ENCODE results near the gene RAB8A. TPM values are rescaled to one million over a fixed set of nuclear protein-coding genes. Genes with fewer than 3 reads are reported as not detected.
"Not testable (repeated sequence)": the region's sequence is repeated elsewhere in the genome, so short reads cannot be mapped to it uniquely, and the experiment has no call there.

The RAB8A gene
- total RNA-seq, 5 donors from 2014 or later (not counting 1 experiment from before 2014, with no cell fraction given): 67.0 to 84.5 (median 71.7) TPM

- H3K27me3 Mint-ChIP-seq; H3K27ac ChIP-seq (ENCODE audit: low read length); DNase-seq; H3K9me3 Mint-ChIP-seq; ATAC-seq (replicated peaks in 1 of 4); H3K27me3 ChIP-seq (replicated peaks in 1 of 2; ENCODE audit: control insufficient read depth in 2 of 2, extremely low read depth in 1 of 2, insufficient read depth in 2 of 2, low read length in 1 of 2); H3K4me3 ChIP-seq (ENCODE audit: control insufficient read depth in 1 of 2, extremely low read depth in 1 of 2, low read length in 1 of 2); H3K9me3 ChIP-seq: not testable (repeated sequence)
- Mint-ChIP-seq H3K4me3 (peak overlapping the region in 1 of 3 donors; percentile 20), H3K36me3 (peaks cover 49% of the 10 kb centered on the region), H3K27ac (peak overlapping the region; percentile 52 to 58), H3K4me1 (peaks cover 42 to 48% (median 47%) of the 10 kb centered on the region in 3 donors)
- Histone ChIP-seq H3K4me1 (ENCODE audit: control insufficient read depth in 1 of 2, extremely low read depth in 1 of 2, insufficient read depth in 2 of 2, low read length in 2 of 2) (peaks cover 21 to 51% of the 10 kb centered on the region in 2 experiments), H3K36me3 (ENCODE audit: control insufficient read depth in 2 of 2, extremely low read depth in 1 of 2, insufficient read depth in 1 of 2, low read length in 1 of 2) (peaks cover 10 to 89% of the 10 kb centered on the region in 2 donors)
- ChIA-PET POLR2A (interaction anchor here in 1 of 2 donors (0.7 kb wide), 1 partner anchor 31 kb away, joined by 4 read pairs; no protein-coding TSS in a partner anchor), CTCF (interaction anchor here in 1 of 2 donors (1.1 to 1.9 kb wide), 6 partner anchors 9 to 36 kb away, joined by 3 to 13 read pairs (median 5); partner anchors contain the start of gene RAB8A)
- WGBS (ENCODE audit: insufficient coverage): 94% methylated on average over 11 of the region's 11 CpGs
Observed at GRCh38 chr19:16087404-16087803, 24.3 kb upstream of the RAB8A start.

DNA sequence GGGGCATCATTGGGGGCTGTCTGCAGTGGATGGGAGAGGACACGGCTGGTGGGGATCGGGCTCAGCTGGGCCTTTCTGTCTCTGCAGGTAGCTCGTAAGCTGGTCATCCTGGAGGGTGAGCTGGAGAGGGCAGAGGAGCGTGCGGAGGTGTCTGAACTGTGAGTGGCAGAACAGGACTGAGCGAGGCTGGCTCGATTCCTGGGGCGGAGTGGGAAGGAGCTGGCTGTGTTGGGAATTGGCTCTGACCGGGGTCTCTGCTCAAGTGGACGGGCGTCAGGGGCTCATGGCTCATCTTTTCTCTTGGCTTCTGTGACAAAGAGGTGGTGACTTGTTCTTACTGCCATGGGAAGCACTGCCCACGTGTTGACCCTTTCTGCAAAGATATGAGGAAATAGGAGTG is 23.7 kb upstream of the RAB8A start:
- Mint-ChIP-seq H3K27me3 (no peaks in the 10 kb centered on the region), H3K9me3 (no peaks in the 10 kb centered on the region), H3K27ac (peak overlapping the region; percentile 52 to 58), H3K4me1 (peaks cover 41 to 45% (median 42%) of the 10 kb centered on the region in 3 donors), H3K4me3 (peak overlapping the region in 1 of 3 donors; percentile 20), H3K36me3 (peaks cover 51% of the 10 kb centered on the region)
- H3K9me3 ChIP-seq: no peaks in the 10 kb centered on the region
- no peak overlapping the region for H3K27ac ChIP-seq (ENCODE audit: low read length)
- no peak overlapping the region for H3K4me3 ChIP-seq (ENCODE audit: control insufficient read depth in 1 of 2, extremely low read depth in 1 of 2, low read length in 1 of 2)
- no peak for ATAC-seq (replicated peaks in 1 of 4)
- ChIA-PET POLR2A (interaction anchor here in 1 of 2 donors (0.7 kb wide), 1 partner anchor 30 kb away, joined by 4 read pairs; no protein-coding TSS in a partner anchor), CTCF (no interaction called here)
- no peak for DNase-seq
- 98% methylated on average over 12 of the region's 12 CpGs for whole genome bisulfite sequencing (ENCODE audit: insufficient coverage)
- peaks cover 21 to 48% of the 10 kb centered on the region in 2 experiments for H3K4me1 ChIP-seq (ENCODE audit: control insufficient read depth in 1 of 2, extremely low read depth in 1 of 2, insufficient read depth in 2 of 2, low read length in 2 of 2)
- no peaks in the 10 kb centered on the region for H3K27me3 ChIP-seq (replicated peaks in 1 of 2; ENCODE audit: control insufficient read depth in 2 of 2, extremely low read depth in 1 of 2, insufficient read depth in 2 of 2, low read length in 1 of 2)
- peaks cover 10 to 89% of the 10 kb centered on the region in 2 donors for H3K36me3 ChIP-seq (ENCODE audit: control insufficient read depth in 2 of 2, extremely low read depth in 1 of 2, insufficient read depth in 1 of 2, low read length in 1 of 2)

GRCh38 chr19:16088351-16089009 is 23.2 kb upstream of the RAB8A start:
- Histone ChIP-seq H3K4me1 (ENCODE audit: control insufficient read depth in 1 of 2, extremely low read depth in 1 of 2, insufficient read depth in 2 of 2, low read length in 2 of 2) (peaks cover 21 to 45% of the 10 kb centered on the region in 2 experiments), H3K36me3 (ENCODE audit: control insufficient read depth in 2 of 2, extremely low read depth in 1 of 2, insufficient read depth in 1 of 2, low read length in 1 of 2) (peaks cover 10 to 89% of the 10 kb centered on the region in 2 donors), H3K27ac (ENCODE audit: low read length) (no peak overlapping the region), H3K4me3 (ENCODE audit: control insufficient read depth in 1 of 2, extremely low read depth in 1 of 2, low read length in 1 of 2) (no peak overlapping the region), H3K27me3 (replicated peaks in 1 of 2; ENCODE audit: control insufficient read depth in 2 of 2, extremely low read depth in 1 of 2, insufficient read depth in 2 of 2, low read length in 1 of 2) (no peaks in the 10 kb centered on the region), H3K9me3 (no peaks in the 10 kb centered on the region)
- DNase-seq: no peak
- H3K4me1 Mint-ChIP-seq: peaks cover 38 to 50% (median 40%) of the 10 kb centered on the region in 3 donors
- no peaks in the 10 kb centered on the region for H3K9me3 Mint-ChIP-seq
- WGBS (ENCODE audit: insufficient coverage): 97% methylated on average over 12 of the region's 17 CpGs
- no peak overlapping the region for H3K4me3 Mint-ChIP-seq
- H3K27ac Mint-ChIP-seq: peak overlapping the region; percentile 58 to 77
- ATAC-seq (replicated peaks in 1 of 4): no peak
- POLR2A ChIA-PET: no interaction called here
- H3K27me3 Mint-ChIP-seq: no peaks in the 10 kb centered on the region
- peaks cover 52% of the 10 kb centered on the region for H3K36me3 Mint-ChIP-seq
- CTCF ChIA-PET: interaction anchor here (0.6 to 1.6 kb wide), 2 partner anchors 21 to 58 kb away, joined by 4 to 5 read pairs; no protein-coding TSS in a partner anchor

GRCh38 chr19:16089010-16089846 is 22.5 kb upstream of the RAB8A start:
- Mint-ChIP-seq H3K27me3 (no peaks in the 10 kb centered on the region), H3K4me1 (peaks cover 41 to 50% (median 41%) of the 10 kb centered on the region in 3 donors), H3K36me3 (peaks cover 52% of the 10 kb centered on the region), H3K9me3 (no peaks in the 10 kb centered on the region), H3K4me3 (no peak overlapping the region), H3K27ac (peak overlapping the region; percentile 66)
- Histone ChIP-seq H3K36me3 (ENCODE audit: control insufficient read depth in 2 of 2, extremely low read depth in 1 of 2, insufficient read depth in 1 of 2, low read length in 1 of 2) (peaks cover 8 to 90% of the 10 kb centered on the region in 2 donors), H3K27me3 (replicated peaks in 1 of 2; ENCODE audit: control insufficient read depth in 2 of 2, extremely low read depth in 1 of 2, insufficient read depth in 2 of 2, low read length in 1 of 2) (no peaks in the 10 kb centered on the region), H3K4me1 (ENCODE audit: control insufficient read depth in 1 of 2, extremely low read depth in 1 of 2, insufficient read depth in 2 of 2, low read length in 2 of 2) (peaks cover 20 to 42% of the 10 kb centered on the region in 2 experiments), H3K27ac (ENCODE audit: low read length) (no peak overlapping the region), H3K9me3 (no peaks in the 10 kb centered on the region), H3K4me3 (ENCODE audit: control insufficient read depth in 1 of 2, extremely low read depth in 1 of 2, low read length in 1 of 2) (no peak overlapping the region)
- CTCF ChIA-PET: interaction anchor here (0.6 to 1.6 kb wide), 3 partner anchors 22 to 58 kb away, joined by 4 to 5 read pairs (median 4); no protein-coding TSS in a partner anchor
- WGBS (ENCODE audit: insufficient coverage): 94% methylated on average over 7 of the region's 10 CpGs
- DNase-seq (no peak), ATAC-seq (replicated peaks in 1 of 4) (no peak)
- POLR2A ChIA-PET: interaction anchor here in 1 of 2 donors (0.6 kb wide), 1 partner anchor 63 kb away, joined by 3 read pairs; no protein-coding TSS in a partner anchor

- Mint-ChIP-seq H3K27me3 (no peaks in the 10 kb centered on the region), H3K9me3 (no peaks in the 10 kb centered on the region), H3K4me1 (peaks cover 35 to 43% (median 36%) of the 10 kb centered on the region in 3 donors), H3K4me3 (no peak overlapping the region), H3K27ac (peak overlapping the region in 1 of 2 donors; percentile 37), H3K36me3 (peaks cover 49% of the 10 kb centered on the region)
- ATAC-seq (replicated peaks in 1 of 4) (no peak), DNase-seq (no peak)
- CTCF ChIA-PET: no interaction called here
- peaks cover 17 to 97% of the 10 kb centered on the region in 2 donors for H3K36me3 ChIP-seq (ENCODE audit: control insufficient read depth in 2 of 2, extremely low read depth in 1 of 2, insufficient read depth in 1 of 2, low read length in 1 of 2)
- POLR2A ChIA-PET: no interaction called here
- WGBS (ENCODE audit: insufficient coverage): 100% methylated on average over 3 of the region's 13 CpGs
- no peak overlapping the region for H3K27ac ChIP-seq (ENCODE audit: low read length)
- H3K9me3 ChIP-seq: no peaks in the 10 kb centered on the region
- H3K4me1 ChIP-seq (ENCODE audit: control insufficient read depth in 1 of 2, extremely low read depth in 1 of 2, insufficient read depth in 2 of 2, low read length in 2 of 2): peaks cover 11 to 37% of the 10 kb centered on the region in 2 experiments
- H3K27me3 ChIP-seq (replicated peaks in 1 of 2; ENCODE audit: control insufficient read depth in 2 of 2, extremely low read depth in 1 of 2, insufficient read depth in 2 of 2, low read length in 1 of 2): no peaks in the 10 kb centered on the region
- H3K4me3 ChIP-seq (ENCODE audit: control insufficient read depth in 1 of 2, extremely low read depth in 1 of 2, low read length in 1 of 2): no peak overlapping the region
Observed at GRCh38 chr19:16091546-16092475, 19.9 kb upstream of the RAB8A start.

Measured in T-cell (primary cell).